Cardiac muscle cell (in vitro differentiated cells and primary cell): ENCODE data around the gene PGF. TPM values are rescaled to one million over a fixed set of nuclear protein-coding genes. Genes with fewer than 3 reads are reported as not detected.

Experiments used
- DNase-seq, 2 donors: peaks; one replicate each; pipeline versions ENCODE4 v3.0.0 to v3.0.0-alpha.2; 2010 to 2017; ENCODE audit warnings: low read depth in 1 of 2, low spot score in 1 of 2
- H3K27ac ChIP-seq: fragments of 200-600 bp; sonication (generic); 2 replicates; pipeline ENCODE4 v1.5.1; 2016
- H3K27me3 ChIP-seq: fragments of 200-600 bp; sonication (generic); 2 replicates; pipeline ENCODE4 v1.6.0; 2016; ENCODE audit warnings: control low read depth
- H3K36me3 ChIP-seq: fragments of 200-600 bp; sonication (generic); 2 replicates; pipeline ENCODE4 v1.5.1; 2016; ENCODE audit warnings: control low read depth
- H3K4me1 ChIP-seq: fragments of 200-600 bp; sonication (generic); 2 replicates; pipeline ENCODE4 v1.8.1; 2017; ENCODE audit warnings: low read depth, mild to moderate bottlenecking, mixed run types
- H3K4me3 ChIP-seq: fragments of 200-600 bp; sonication (generic); 2 replicates; pipeline ENCODE4 v1.5.1; 2016; ENCODE audit warnings: mild to moderate bottlenecking
- H3K9me3 ChIP-seq: fragments of 200-600 bp; sonication (generic); 2 replicates; pipeline ENCODE4 v1.5.1; 2017; ENCODE audit warnings: low read depth, mild to moderate bottlenecking, control low read depth
- CTCF ChIP-seq: IDR thresholded peaks from 2 replicates; pipeline ENCODE4 v1.5.1; 2012; ENCODE audit warnings: low read depth, mild to moderate bottlenecking, low read length
- polyA plus RNA-seq: library from polyadenylated mRNA; unstranded; fragments of >200 nt; fragmentation: Nextera tagmentation; extraction: Ambion mirVana; gene quantifications from 2 replicates; pipeline ENCODE4 v1.2.1, GENCODE V29; 2016
- total RNA-seq: library from RNA; depleted of rRNA; stranded (reverse); fragments of >200 nt; gene quantifications from 2 replicates; pipeline ENCODE4 v1.2.3, GENCODE V29; 2016

The PGF gene
- total and polyA plus RNA-seq, 2 experiments from 2014 or later: 18.1 to 23.5 TPM

GRCh38 chr14:74949191-74949601 lies 6.2 kb downstream of the PGF start:
- Histone ChIP-seq H3K27ac (no peak overlapping the region), H3K9me3 (no peaks in the 10 kb centered on the region), H3K4me3 (no peak overlapping the region), H3K4me1 (peaks cover 18% of the 10 kb centered on the region), H3K27me3 (no peaks in the 10 kb centered on the region), H3K36me3 (no peaks in the 10 kb centered on the region)
- no peak for TF ChIP-seq CTCF
- no peak for DNase-seq

- Histone ChIP-seq H3K27ac (no peak overlapping the region), H3K9me3 (no peaks in the 10 kb centered on the region), H3K4me3 (no peak overlapping the region), H3K4me1 (peaks cover 11% of the 10 kb centered on the region), H3K27me3 (no peaks in the 10 kb centered on the region), H3K36me3 (no peaks in the 10 kb centered on the region)
- no peak for TF ChIP-seq CTCF
- DNase-seq: no peak
Observed at GRCh38 chr14:74948228-74949175, 6.9 kb downstream of the PGF start.

GRCh38 chr14:74947353-74948227 lies 7.8 kb downstream of the PGF start:
- Histone ChIP-seq H3K27me3 (no peaks in the 10 kb centered on the region), H3K27ac (no peak overlapping the region), H3K9me3 (no peaks in the 10 kb centered on the region), H3K36me3 (no peaks in the 10 kb centered on the region), H3K4me1 (peaks cover 7% of the 10 kb centered on the region), H3K4me3 (no peak overlapping the region)
- no peak for TF ChIP-seq CTCF
- no peak for DNase-seq

GRCh38 chr14:74946659-74947281 lies 8.6 kb downstream of the PGF start:
- no peaks in the 10 kb centered on the region for H3K27me3 ChIP-seq
- H3K27ac ChIP-seq: peak overlapping the region; percentile 5
- H3K9me3 ChIP-seq: no peaks in the 10 kb centered on the region
- peaks cover 12% of the 10 kb centered on the region for H3K4me1 ChIP-seq
- H3K4me3 ChIP-seq: no peak overlapping the region
- no peak for TF ChIP-seq CTCF
- peak in 1 of 2 donors; percentile 23 for DNase-seq
- no peaks in the 10 kb centered on the region for H3K36me3 ChIP-seq
